GM19438 (cell line): ENCODE measurements around the gene CCP110.
A peak's percentile ranks its signal among the peaks of the same experiment; 100 is the strongest.

Experiments
- ATAC-seq: cut with Tn5 transposase; IDR thresholded peaks from one replicate; pipeline ENCODE4 v1.9.1; 2021; ENCODE audit warnings: low read depth; ENCODE audit not compliant: unreplicated experiment

Gene CCP110

GRCh38 chr16:19523559-19524355 lies at the start of gene CCP110:
Gene CCP110 (plus strand): TSS chr16:19523942. CDS start chr16:19527882, 3,940 bp downstream.
- peak; percentile 65 for ATAC-seq

- ATAC-seq = no peak
Measured at GRCh38 chr16:19474617-19475016, 49.1 kb upstream of the CCP110 start.

- no peak for ATAC-seq
Measured at GRCh38 chr16:19478505-19478904, 45.2 kb upstream of the CCP110 start.

- no peak for ATAC-seq
Measured at GRCh38 chr16:19479302-19479721, 44.4 kb upstream of the CCP110 start.

- no peak for ATAC-seq
Measured at GRCh38 chr16:19481296-19481695, 42.4 kb upstream of the CCP110 start.

GRCh38 chr16:19481769-19482168 lies 42.0 kb upstream of the CCP110 start:
- ATAC-seq = no peak

- no peak for ATAC-seq
Measured at GRCh38 chr16:19482291-19482690, 41.5 kb upstream of the CCP110 start.

- ATAC-seq = no peak
Measured at GRCh38 chr16:19484096-19484495, 39.6 kb upstream of the CCP110 start.

- no peak for ATAC-seq
Measured at GRCh38 chr16:19485611-19486010, 38.1 kb upstream of the CCP110 start.

GRCh38 chr16:19486051-19486450 lies 37.7 kb upstream of the CCP110 start:
- ATAC-seq = no peak

GRCh38 chr16:19486750-19487325 lies 36.9 kb upstream of the CCP110 start:
- no peak for ATAC-seq

- no peak for ATAC-seq
Measured at GRCh38 chr16:19488213-19488640, 35.5 kb upstream of the CCP110 start.

- no peak for ATAC-seq
Measured at GRCh38 chr16:19490619-19491018, 33.1 kb upstream of the CCP110 start.

- no peak for ATAC-seq
Measured at GRCh38 chr16:19497176-19497575, 26.6 kb upstream of the CCP110 start.

GRCh38 chr16:19499006-19499405 lies 24.7 kb upstream of the CCP110 start:
- no peak for ATAC-seq

GRCh38 chr16:19499481-19499880 lies 24.3 kb upstream of the CCP110 start:
- ATAC-seq = no peak

GRCh38 chr16:19502395-19503131 lies 21.2 kb upstream of the CCP110 start:
- no peak for ATAC-seq

- ATAC-seq = no peak
Measured at GRCh38 chr16:19503461-19504075, 20.2 kb upstream of the CCP110 start.

GRCh38 chr16:19505600-19506303 lies 18.0 kb upstream of the CCP110 start:
- no peak for ATAC-seq

GRCh38 chr16:19506965-19507364 lies 16.8 kb upstream of the CCP110 start:
- ATAC-seq = no peak
